ENCODE results near the gene RBCK1.
A peak's percentile ranks its signal among the peaks of the same experiment; 100 is the strongest.

RBCK1 gene

GRCh38 chr20:461254-462198, 53.4 kb downstream of the RBCK1 start:
- Histone ChIP-seq H3K27me3 (ENCODE audit: insufficient read depth, low read length, poor library complexity) (no peaks in the 10 kb centered on the region), H3K4me1 (ENCODE audit: insufficient read depth, low read length) (peaks cover 36% of the 10 kb centered on the region), H3K9ac (ENCODE audit: low read depth, low read length) (peak overlapping the region; percentile 70), H3K4me2 (ENCODE audit: insufficient read depth, low read length) (peak overlapping the region; percentile 90), H3K27ac (ENCODE audit: low read length) (peak overlapping the region; percentile 79), H3K79me2 (ENCODE audit: insufficient read depth, low read length) (peaks cover 56% of the 10 kb centered on the region), H3K4me3 (ENCODE audit: low read depth in 1 of 2, low read length in 2 of 2) (peak overlapping the region; percentile 60 to 78; a peak in 3 of 4 replicates), H2AFZ (ENCODE audit: low read depth, low read length) (peak overlapping the region; percentile 65), H3K9me3 (ENCODE audit: insufficient read depth, low read length, severe bottlenecking) (no peaks in the 10 kb centered on the region), H3K36me3 (ENCODE audit: insufficient read depth, low read length) (no peaks in the 10 kb centered on the region; the same call in 1 of the 2 replicates), H4K20me1 (ENCODE audit: insufficient read depth, low read length) (peaks cover 48% of the 10 kb centered on the region)
- DNase-seq (peak; percentile 61), ATAC-seq (ENCODE audit: insufficient read depth, low read depth) (peak; percentile 57)
- TF ChIP-seq EZH2 (IDR thresholded peaks at IDR 0.05; ENCODE audit: borderline replicate concordance, low read depth, low read length, severe bottlenecking) (no peak), CTCF (IDR thresholded peaks at IDR 0.05; ENCODE audit: borderline replicate concordance, extremely low read depth, low read length, poor library complexity, severe bottlenecking) (no peak)

- Histone ChIP-seq H3K27ac (ENCODE audit: low read length) (peak within 1 kb of the TSS; percentile 79), H4K20me1 (ENCODE audit: insufficient read depth, low read length) (peaks cover 44% of the 10 kb centered on the region), H3K79me2 (ENCODE audit: insufficient read depth, low read length) (peaks cover 49% of the 10 kb centered on the region), H3K36me3 (ENCODE audit: insufficient read depth, low read length) (no peaks in the 10 kb centered on the region; the same call in 1 of the 2 replicates), H2AFZ (ENCODE audit: low read depth, low read length) (peak within 1 kb of the TSS; percentile 90), H3K9ac (ENCODE audit: low read depth, low read length) (peak within 1 kb of the TSS; percentile 70), H3K4me3 (ENCODE audit: low read depth in 1 of 2, low read length in 2 of 2) (peak within 1 kb of the TSS; percentile 60 to 78; a peak in 3 of 4 replicates), H3K9me3 (ENCODE audit: insufficient read depth, low read length, severe bottlenecking) (peaks cover 2% of the 10 kb centered on the region), H3K27me3 (ENCODE audit: insufficient read depth, low read length, poor library complexity) (no peaks in the 10 kb centered on the region), H3K4me2 (ENCODE audit: insufficient read depth, low read length) (peak within 1 kb of the TSS; percentile 90), H3K4me1 (ENCODE audit: insufficient read depth, low read length) (peaks cover 36% of the 10 kb centered on the region)
- TF ChIP-seq CTCF (IDR thresholded peaks at IDR 0.05; ENCODE audit: borderline replicate concordance, extremely low read depth, low read length, poor library complexity, severe bottlenecking) (peak; percentile 62), EZH2 (IDR thresholded peaks at IDR 0.05; ENCODE audit: borderline replicate concordance, low read depth, low read length, severe bottlenecking) (no peak)
- peak; percentile 90 for DNase-seq
- ATAC-seq (ENCODE audit: insufficient read depth, low read depth), result peak; percentile 96
Measured at GRCh38 chr20:462199-462991, 54.3 kb downstream of the RBCK1 start, which contains the start of gene TBC1D20. TSS of gene TBC1D20 (minus strand) at chr20:462533. CDS start at chr20:462405, 128 bp downstream.

- no peak for TF ChIP-seq EZH2 (IDR thresholded peaks at IDR 0.05; ENCODE audit: borderline replicate concordance, low read depth, low read length, severe bottlenecking)
- no peak for TF ChIP-seq CTCF (IDR thresholded peaks at IDR 0.05; ENCODE audit: borderline replicate concordance, extremely low read depth, low read length, poor library complexity, severe bottlenecking)
- Histone ChIP-seq H3K27me3 (ENCODE audit: insufficient read depth, low read length, poor library complexity) (no peaks in the 10 kb centered on the region), H3K79me2 (ENCODE audit: insufficient read depth, low read length) (no peaks in the 10 kb centered on the region), H3K9ac (ENCODE audit: low read depth, low read length) (no peak overlapping the region), H3K4me1 (ENCODE audit: insufficient read depth, low read length) (peaks cover 7% of the 10 kb centered on the region), H3K4me3 (ENCODE audit: low read depth in 1 of 2, low read length in 2 of 2) (no peak overlapping the region), H3K36me3 (ENCODE audit: insufficient read depth, low read length) (no peaks in the 10 kb centered on the region), H4K20me1 (ENCODE audit: insufficient read depth, low read length) (no peaks in the 10 kb centered on the region), H2AFZ (ENCODE audit: low read depth, low read length) (no peak overlapping the region), H3K4me2 (ENCODE audit: insufficient read depth, low read length) (no peak overlapping the region), H3K9me3 (ENCODE audit: insufficient read depth, low read length, severe bottlenecking) (peaks cover 32% of the 10 kb centered on the region), H3K27ac (ENCODE audit: low read length) (no peak overlapping the region)
- DNase-seq (no peak), ATAC-seq (ENCODE audit: insufficient read depth, low read depth) (no peak)
Measured at GRCh38 chr20:467755-468154, 59.7 kb downstream of the RBCK1 start.

Data from DND-41 (cell line).